ENCODE data around the gene CD83.

Gene CD83

DNA sequence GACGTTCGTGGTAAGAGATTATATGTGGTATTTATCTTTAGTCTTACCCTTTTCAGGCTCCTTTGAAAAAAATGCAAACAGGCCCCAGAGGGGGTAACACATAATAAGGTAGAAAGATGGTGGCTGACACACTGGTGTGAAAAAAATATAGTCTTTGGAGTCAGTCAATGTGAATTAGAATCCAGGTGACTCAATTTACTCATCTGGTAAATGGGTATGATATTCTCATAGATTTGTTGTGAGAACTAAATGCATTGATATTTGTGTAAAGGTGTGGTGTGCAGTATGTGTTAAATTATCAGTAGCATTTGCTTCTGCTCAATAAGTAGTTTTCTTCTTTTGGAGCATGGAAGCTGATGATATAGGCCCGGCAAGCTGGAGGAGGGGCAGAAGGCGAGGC, 25.7 kb downstream of the CD83 start:
- Histone ChIP-seq H3K27ac (ENCODE audit: low read depth, low read length) (no peak overlapping the region), H3K79me2 (ENCODE audit: control insufficient read depth, low read length) (no peaks in the 10 kb centered on the region), H3K4me1 (ENCODE audit: control insufficient read depth, low read length) (no peaks in the 10 kb centered on the region), H3K4me3 (ENCODE audit: low read length) (no peak overlapping the region), H3K27me3 (ENCODE audit: control insufficient read depth, low read length) (no peaks in the 10 kb centered on the region), H3K9me2 (replicated peaks; ENCODE audit: control insufficient read depth, low read length) (no peaks in the 10 kb centered on the region), H4K20me1 (ENCODE audit: control insufficient read depth, insufficient read depth, low read depth, low read length) (0 out of 2 replicates have a peak, but pooled peaks cover 3% of the 10 kb centered on the region), H3F3A (ENCODE audit: control insufficient read depth, insufficient read depth) (0 out of 2 replicates have a peak, but pooled peaks cover 14% of the 10 kb centered on the region), H3K4me2 (ENCODE audit: low read length) (no peak overlapping the region), H3K9me3 (ENCODE audit: control insufficient read depth, insufficient read depth, low read length) (no peaks in the 10 kb centered on the region), H3K36me3 (ENCODE audit: control insufficient read depth, low read length) (no peaks in the 10 kb centered on the region; the same call in 1 of the 2 replicates)
- TF ChIP-seq, protein P1, sequence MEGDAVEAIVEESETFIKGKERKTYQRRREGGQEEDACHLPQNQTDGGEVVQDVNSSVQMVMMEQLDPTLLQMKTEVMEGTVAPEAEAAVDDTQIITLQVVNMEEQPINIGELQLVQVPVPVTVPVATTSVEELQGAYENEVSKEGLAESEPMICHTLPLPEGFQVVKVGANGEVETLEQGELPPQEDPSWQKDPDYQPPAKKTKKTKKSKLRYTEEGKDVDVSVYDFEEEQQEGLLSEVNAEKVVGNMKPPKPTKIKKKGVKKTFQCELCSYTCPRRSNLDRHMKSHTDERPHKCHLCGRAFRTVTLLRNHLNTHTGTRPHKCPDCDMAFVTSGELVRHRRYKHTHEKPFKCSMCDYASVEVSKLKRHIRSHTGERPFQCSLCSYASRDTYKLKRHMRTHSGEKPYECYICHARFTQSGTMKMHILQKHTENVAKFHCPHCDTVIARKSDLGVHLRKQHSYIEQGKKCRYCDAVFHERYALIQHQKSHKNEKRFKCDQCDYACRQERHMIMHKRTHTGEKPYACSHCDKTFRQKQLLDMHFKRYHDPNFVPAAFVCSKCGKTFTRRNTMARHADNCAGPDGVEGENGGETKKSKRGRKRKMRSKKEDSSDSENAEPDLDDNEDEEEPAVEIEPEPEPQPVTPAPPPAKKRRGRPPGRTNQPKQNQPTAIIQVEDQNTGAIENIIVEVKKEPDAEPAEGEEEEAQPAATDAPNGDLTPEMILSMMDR (IDR thresholded peaks at IDR 0.05; ENCODE audit: low read depth, low read length, poor library complexity, severe bottlenecking): no peak
- TF ChIP-seq EZH2phosphoT487 (IDR thresholded peaks at IDR 0.05; ENCODE audit: borderline replicate concordance, low read length): no peak

- Histone ChIP-seq H3F3A (ENCODE audit: control insufficient read depth, insufficient read depth) (0 out of 2 replicates have a peak, but pooled peaks cover 10% of the 10 kb centered on the region), H3K9me2 (replicated peaks; ENCODE audit: control insufficient read depth, low read length) (no peaks in the 10 kb centered on the region), H3K4me1 (ENCODE audit: control insufficient read depth, low read length) (no peaks in the 10 kb centered on the region), H3K27me3 (ENCODE audit: control insufficient read depth, low read length) (no peaks in the 10 kb centered on the region), H3K36me3 (ENCODE audit: control insufficient read depth, low read length) (no peaks in the 10 kb centered on the region; the same call in 1 of the 2 replicates), H3K27ac (ENCODE audit: low read depth, low read length) (no peak overlapping the region), H4K20me1 (ENCODE audit: control insufficient read depth, insufficient read depth, low read depth, low read length) (0 out of 2 replicates have a peak, but pooled peaks cover 3% of the 10 kb centered on the region), H3K4me3 (ENCODE audit: low read length) (no peak overlapping the region), H3K79me2 (ENCODE audit: control insufficient read depth, low read length) (no peaks in the 10 kb centered on the region), H3K9me3 (ENCODE audit: control insufficient read depth, insufficient read depth, low read length) (no peaks in the 10 kb centered on the region), H3K4me2 (ENCODE audit: low read length) (no peak overlapping the region)
- TF ChIP-seq, protein P1 (IDR thresholded peaks at IDR 0.05; ENCODE audit: low read depth, low read length, poor library complexity, severe bottlenecking): peak; percentile 91
- no peak for TF ChIP-seq EZH2phosphoT487 (IDR thresholded peaks at IDR 0.05; ENCODE audit: borderline replicate concordance, low read length)
Observed at GRCh38 chr6:14144678-14145113, 27.1 kb downstream of the CD83 start.

DNA sequence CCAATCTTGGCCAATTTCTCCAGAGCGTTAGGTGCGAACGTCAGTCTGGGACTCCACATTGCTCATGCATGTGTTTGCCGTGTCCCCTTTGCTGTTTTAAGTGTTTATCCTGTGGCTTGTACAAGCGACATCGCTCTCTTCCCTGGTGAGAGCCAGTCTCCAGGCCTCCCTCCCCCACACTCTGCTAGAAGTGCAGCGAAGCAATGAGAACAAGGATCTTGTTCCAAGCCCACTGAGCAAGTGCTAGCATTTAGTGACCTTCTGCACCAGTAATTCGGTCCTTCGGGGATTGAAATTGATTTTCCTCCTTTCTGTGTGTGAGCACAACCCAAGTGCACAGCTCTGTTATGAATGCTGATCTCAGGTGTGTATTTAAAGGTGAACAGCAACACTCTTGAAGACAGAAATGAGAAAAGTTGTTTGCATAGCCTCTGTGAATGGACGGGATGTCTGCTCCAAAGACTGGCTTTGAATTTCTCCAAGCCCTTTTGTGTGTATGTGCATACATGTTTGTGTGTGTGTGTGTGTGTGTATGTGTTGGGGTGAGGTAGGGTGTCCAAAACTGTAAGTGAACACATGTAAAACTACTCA, 29.0 kb downstream of the CD83 start:
- Histone ChIP-seq H3K79me2 (ENCODE audit: control insufficient read depth, low read length) (no peaks in the 10 kb centered on the region), H3K9me3 (ENCODE audit: control insufficient read depth, insufficient read depth, low read length) (no peaks in the 10 kb centered on the region), H3K27ac (ENCODE audit: low read depth, low read length) (no peak overlapping the region), H3K4me1 (ENCODE audit: control insufficient read depth, low read length) (no peaks in the 10 kb centered on the region), H4K20me1 (ENCODE audit: control insufficient read depth, insufficient read depth, low read depth, low read length) (0 out of 2 replicates have a peak, but pooled peaks cover 3% of the 10 kb centered on the region), H3K9me2 (replicated peaks; ENCODE audit: control insufficient read depth, low read length) (no peaks in the 10 kb centered on the region), H3K36me3 (ENCODE audit: control insufficient read depth, low read length) (no peaks in the 10 kb centered on the region), H3K4me2 (ENCODE audit: low read length) (no peak overlapping the region), H3K4me3 (ENCODE audit: low read length) (no peak overlapping the region), H3K27me3 (ENCODE audit: control insufficient read depth, low read length) (no peaks in the 10 kb centered on the region), H3F3A (ENCODE audit: control insufficient read depth, insufficient read depth) (0 out of 2 replicates have a peak, but pooled peaks cover 2% of the 10 kb centered on the region)
- no peak for TF ChIP-seq EZH2phosphoT487 (IDR thresholded peaks at IDR 0.05; ENCODE audit: borderline replicate concordance, low read length)
- TF ChIP-seq, protein P1 (IDR thresholded peaks at IDR 0.05; ENCODE audit: low read depth, low read length, poor library complexity, severe bottlenecking): no peak

Data from DOHH2 (cell line).